PFSK-1 (cell line): ENCODE data around the gene RNF212B.

Experiments
- FOXP2 ChIP-seq: optimal IDR thresholded peaks from 2 replicates; pipeline ENCODE3; 2011; ENCODE audit warnings: borderline replicate concordance, control low read depth, inconsistent platforms; ENCODE audit not compliant: insufficient read depth; ENCODE audit errors: extremely low read length, extremely low read depth
- POLR2AphosphoS5 ChIP-seq: IDR thresholded peaks from 2 replicates; pipeline ENCODE4 v1.6.1; 2012; ENCODE audit warnings: low read depth, mild to moderate bottlenecking, control low read depth, low read length, moderate library complexity
- REST ChIP-seq, 2 experiments: IDR thresholded peaks; 2 replicates each; pipeline versions ENCODE4 v1.6.1 to v1.8.0; 2011 to 2012; ENCODE audit warnings: low read depth in 2 of 2, low read length in 2 of 2, control low read depth in 1 of 2, inconsistent platforms in 1 of 2, mild to moderate bottlenecking in 1 of 2, moderate library complexity in 1 of 2; ENCODE audit not compliant: insufficient read depth in 1 of 2
- TAF1 ChIP-seq: IDR thresholded peaks from 2 replicates; pipeline ENCODE4 v1.6.1; 2012; ENCODE audit warnings: low read length, control low read depth, borderline replicate concordance; ENCODE audit not compliant: insufficient read depth

- TF ChIP-seq TAF1 = no peak
- TF ChIP-seq POLR2AphosphoS5 = no peak
- no peak for TF ChIP-seq REST (IDR thresholded peaks at IDR 0.05; ENCODE audit: insufficient read depth in 1 of 2, low read depth in 2 of 2, low read length in 2 of 2)
- TF ChIP-seq FOXP2 = no peak
Measured at GRCh38 chr14:23243066-23243465, 5.3 kb downstream of the RNF212B start.
